AG09319 (cell line): Measurements from ENCODE around the gene LRBA.
"Not testable (repeated sequence)": the region's sequence is repeated elsewhere in the genome, so short reads cannot be mapped to it uniquely, and the experiment has no call there.

Source experiments
- DNase-seq: peaks from one replicate; pipeline ENCODE4 v3.0.0-alpha.2; 2010; ENCODE audit warnings: low read depth; ENCODE audit errors: extremely low read depth
- TF ChIP-seq, protein P1 (sequence below): IDR thresholded peaks from 2 replicates; pipeline ENCODE4 v1.5.1; 2011; ENCODE audit warnings: low read depth, mild to moderate bottlenecking, inconsistent platforms, low read length, moderate library complexity

LRBA gene

DNA sequence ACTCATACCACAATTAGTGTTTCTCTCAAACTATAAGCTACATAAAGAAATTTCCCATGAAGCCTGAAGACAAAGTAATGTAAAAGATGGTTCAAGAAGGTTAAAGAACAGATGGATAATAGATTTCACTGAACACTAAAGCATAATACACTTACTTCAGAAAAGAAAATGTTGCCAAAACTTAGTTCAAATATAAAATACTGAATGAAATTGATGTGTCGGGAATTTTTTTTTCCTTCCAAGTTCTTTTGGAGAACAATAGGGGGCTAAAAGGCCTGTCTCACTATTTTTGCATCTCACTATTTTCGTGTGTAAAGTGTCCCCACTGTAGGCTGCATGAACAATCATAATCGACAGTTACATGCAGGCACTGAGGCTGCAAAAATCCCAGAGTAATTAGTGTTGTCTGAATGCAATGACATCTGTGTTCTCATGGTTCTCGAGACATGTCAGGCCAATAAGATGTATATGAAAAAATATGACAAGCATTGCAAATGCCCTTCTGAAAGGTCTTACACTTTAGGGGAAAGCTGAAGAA is 445.0 kb downstream of the LRBA start:
- DNase-seq: no peak
- TF ChIP-seq, protein P1, sequence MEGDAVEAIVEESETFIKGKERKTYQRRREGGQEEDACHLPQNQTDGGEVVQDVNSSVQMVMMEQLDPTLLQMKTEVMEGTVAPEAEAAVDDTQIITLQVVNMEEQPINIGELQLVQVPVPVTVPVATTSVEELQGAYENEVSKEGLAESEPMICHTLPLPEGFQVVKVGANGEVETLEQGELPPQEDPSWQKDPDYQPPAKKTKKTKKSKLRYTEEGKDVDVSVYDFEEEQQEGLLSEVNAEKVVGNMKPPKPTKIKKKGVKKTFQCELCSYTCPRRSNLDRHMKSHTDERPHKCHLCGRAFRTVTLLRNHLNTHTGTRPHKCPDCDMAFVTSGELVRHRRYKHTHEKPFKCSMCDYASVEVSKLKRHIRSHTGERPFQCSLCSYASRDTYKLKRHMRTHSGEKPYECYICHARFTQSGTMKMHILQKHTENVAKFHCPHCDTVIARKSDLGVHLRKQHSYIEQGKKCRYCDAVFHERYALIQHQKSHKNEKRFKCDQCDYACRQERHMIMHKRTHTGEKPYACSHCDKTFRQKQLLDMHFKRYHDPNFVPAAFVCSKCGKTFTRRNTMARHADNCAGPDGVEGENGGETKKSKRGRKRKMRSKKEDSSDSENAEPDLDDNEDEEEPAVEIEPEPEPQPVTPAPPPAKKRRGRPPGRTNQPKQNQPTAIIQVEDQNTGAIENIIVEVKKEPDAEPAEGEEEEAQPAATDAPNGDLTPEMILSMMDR: no peak

DNA sequence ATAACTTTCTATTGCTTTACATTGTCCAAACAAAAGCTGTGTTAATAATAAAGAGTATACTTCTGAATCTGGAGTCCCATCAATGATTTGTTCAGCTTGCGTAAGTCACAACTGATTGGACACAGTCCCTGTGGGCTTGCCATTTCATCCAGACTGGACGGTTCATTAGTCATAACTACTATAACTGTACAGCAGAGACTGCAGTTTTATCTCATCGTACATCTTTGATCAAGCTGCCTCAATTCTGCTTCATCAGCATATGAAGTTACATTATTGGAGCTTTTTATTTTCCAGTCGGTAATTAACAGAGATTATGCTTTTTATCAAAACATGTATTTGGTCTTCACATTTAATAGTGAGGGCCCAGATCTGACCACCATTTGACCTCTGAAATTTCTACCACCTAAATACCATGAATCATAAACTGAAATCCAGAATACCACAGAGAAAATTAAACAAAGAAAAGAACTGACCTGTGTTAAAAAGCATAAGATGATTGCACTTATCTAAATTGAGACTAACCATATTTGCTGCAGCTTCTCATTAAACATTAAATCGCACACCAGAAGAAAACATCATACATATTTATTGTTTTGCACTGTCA is 445.6 kb downstream of the LRBA start:
- TF ChIP-seq, protein P1: no peak
- DNase-seq: peak; percentile 71

DNA sequence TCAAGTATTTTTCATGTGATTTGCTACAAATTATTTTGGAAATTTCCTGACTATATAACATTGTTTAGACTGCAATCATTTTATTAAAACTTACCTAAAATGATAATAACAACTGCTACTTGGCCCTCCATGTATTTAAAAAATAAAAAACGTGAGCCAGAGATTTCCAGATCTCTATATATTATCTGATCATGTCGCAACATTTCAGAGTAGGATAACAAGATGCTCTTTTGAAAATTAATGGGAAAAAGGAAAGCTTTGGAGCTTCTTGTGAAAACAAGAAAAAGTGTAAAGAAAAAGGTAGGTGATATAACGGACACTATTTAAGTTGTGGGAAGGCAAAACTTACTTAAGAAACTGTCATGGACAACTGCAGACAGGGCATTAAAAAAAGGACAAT is 448.0 kb downstream of the LRBA start:
- no peak for DNase-seq
- TF ChIP-seq, protein P1: no peak

DNA sequence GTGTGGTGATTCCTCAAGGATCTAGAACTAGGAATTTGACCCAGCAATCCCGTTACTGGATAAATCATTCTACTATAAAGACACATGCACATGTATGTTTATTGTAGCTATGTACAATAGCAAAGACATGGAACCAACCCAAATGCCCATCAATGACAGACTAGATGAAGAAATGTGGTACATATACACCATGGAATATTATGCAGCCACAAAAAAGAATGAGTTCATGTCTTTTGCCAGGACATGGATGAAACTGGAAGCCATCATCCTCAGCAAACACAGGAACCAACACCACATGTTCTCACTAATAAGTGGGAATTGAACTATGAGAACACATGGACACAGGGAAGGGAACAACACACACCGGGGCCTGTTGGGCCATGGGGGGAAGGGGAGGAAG is 450.1 kb downstream of the LRBA start:
- DNase-seq: not testable (repeated sequence)

DNA sequence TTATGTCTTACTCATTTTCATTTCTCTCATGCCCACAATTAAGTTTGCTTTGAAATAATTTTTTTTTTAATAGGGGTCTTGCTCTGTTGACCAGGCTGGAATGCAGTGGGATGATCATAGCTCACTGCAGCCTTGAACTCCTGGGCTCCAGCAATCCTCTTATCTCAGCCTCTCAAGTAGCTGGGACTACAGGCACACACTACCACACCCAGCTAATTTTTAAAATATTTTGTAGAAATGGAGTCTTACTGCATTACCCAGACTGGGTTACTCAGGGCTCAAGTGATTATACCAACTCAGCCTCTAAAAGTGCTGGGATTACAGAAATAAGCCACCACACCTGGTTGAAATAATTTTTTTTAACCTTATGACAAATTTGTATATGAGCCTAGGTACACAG is 452.3 kb downstream of the LRBA start:
- no peak for DNase-seq
- TF ChIP-seq, protein P1: no peak

DNA sequence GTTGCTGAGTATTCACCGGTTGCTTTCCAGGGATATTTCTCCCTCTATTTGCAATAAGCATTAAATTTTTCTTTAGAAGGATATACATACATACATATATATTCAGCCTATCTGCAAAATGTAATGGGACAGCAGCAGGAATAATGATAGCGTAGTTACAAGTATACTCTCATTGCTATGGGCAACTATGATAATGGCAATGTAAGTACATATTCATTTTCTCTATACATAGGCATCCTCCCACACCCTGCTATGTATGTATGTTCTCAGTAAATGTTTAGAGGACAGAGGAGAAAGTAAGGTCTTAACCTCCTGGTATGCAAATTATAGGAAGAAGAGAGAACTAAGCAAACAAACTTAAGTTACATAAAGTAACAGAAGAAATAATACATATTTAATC is 452.8 kb downstream of the LRBA start:
- TF ChIP-seq, protein P1: no peak
- no peak for DNase-seq

DNA sequence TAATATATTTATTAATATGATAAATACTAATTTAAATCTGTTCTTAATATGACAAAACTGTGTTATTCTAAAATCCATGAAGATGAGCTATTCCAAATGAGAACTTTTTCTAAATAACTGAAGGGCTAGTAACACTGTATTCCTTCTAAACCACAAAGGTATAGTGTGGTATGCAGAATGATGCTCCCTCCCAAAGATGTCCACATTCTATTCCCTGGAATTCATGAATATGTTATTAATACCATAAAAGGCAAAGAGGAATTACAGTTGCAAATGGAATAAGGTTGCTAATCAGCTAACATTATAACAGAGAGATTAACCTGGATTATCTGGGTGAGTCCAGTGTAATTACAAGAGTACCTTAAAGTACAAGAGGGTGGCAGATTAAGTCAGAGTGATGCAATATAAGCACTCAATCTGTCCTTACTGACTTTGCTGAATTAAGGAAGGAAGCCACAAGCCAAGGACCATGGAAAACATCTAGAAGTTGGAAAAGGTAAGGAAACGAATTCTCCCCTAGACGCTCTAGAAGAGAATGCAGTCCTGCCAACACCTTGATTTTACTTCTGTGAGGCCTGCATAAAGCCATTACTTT is 453.8 kb downstream of the LRBA start:
- no peak for DNase-seq
- TF ChIP-seq, protein P1: no peak

DNA sequence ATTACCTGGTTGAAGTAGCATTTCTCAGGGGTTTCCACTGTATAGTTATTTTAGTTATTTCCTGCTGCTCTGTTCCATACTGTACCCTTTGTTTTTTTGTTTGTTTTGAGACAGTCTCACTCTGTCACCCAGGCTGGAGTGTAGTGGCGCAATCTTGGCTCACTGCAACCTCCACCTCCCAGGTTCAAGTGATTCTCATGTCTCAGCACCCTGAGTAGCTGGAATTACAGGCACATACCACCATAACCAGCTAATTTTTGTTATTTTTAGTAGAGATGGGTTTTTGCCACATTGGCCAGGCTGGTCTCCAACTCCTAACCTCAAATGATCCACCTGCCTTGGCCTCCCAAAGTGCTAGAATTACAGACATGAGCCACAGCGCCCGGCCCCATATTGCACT is 457.3 kb downstream of the LRBA start:
- DNase-seq: not testable (repeated sequence)
